HS-27A (cell line): ENCODE data around the gene SELP.

ENCODE experiments used
- DNase-seq: peaks from one replicate; pipeline ENCODE4 v3.0.0-alpha.2; 2012; ENCODE audit warnings: low read depth, missing footprints

SELP gene

DNA sequence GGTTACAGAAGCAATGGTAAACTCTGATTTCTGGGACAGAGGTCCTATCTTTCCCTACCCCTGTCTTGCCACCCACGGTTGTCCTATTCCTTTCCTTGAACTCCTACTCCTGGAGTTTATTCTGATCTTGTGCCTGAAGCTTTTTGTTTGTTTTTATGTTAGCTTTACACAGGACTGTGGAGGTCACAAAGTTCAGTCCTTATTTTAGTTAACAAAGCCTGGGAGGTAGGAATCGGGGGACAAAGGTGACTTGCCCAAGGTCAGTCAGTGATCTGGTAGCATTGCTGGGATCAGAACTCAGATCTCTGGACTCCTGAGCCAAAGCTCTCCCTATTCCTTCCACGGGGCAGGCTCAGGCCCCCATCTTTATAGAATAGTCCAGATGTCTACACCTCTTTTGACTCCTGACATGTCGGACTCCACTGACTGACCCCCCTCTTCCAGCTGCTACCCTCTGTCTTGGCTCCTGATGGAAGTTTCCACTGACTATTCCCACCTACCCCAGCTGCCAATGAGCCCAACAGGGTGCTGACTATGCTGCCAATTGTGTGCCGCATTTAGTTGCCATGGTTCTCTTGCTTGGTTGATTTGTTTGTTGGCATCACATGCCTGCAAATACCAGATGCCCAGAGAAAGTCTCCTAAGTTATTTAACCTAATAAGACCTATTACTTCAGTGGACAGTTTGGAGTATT lies 53.5 kb downstream of the SELP start:
- no peak for DNase-seq

DNA sequence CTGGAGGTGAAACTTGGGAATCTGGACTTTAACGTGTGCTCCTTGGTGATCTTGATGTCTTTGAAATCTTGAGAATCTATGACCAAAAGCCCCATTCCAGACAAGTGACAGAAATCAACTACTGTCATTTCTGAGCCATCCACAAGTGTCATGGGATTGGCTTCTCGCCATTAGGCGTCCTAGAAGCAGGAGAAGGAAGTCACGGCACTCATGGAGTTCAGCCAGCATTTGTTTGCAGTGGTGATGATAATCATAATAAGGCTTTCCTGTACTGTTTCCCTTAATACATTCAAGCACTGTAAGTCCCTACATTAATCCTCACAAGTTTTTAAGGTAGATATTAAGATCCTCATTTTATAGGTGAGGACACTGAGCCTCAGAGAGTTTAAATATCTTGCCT lies 55.6 kb downstream of the SELP start:
- no peak for DNase-seq

DNA sequence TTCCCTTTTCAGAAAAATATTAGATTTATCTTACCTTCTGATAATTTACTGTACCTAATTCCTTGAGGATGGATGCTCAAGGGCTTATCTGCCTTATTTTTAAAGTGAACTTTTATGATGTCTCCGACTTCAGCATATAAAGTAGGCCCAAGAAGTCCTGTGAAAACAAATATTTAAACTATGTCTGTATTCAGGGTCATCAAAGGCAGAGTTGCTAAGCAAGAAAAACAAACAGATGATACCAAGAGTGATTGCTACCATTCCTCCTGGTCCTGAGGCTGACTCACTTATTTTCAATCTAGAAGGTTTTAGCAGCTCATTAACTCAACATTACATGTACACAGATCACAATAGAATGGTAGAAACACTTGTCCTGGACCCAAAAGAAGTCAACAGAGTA lies 57.7 kb downstream of the SELP start:
- DNase-seq, result no peak

DNA sequence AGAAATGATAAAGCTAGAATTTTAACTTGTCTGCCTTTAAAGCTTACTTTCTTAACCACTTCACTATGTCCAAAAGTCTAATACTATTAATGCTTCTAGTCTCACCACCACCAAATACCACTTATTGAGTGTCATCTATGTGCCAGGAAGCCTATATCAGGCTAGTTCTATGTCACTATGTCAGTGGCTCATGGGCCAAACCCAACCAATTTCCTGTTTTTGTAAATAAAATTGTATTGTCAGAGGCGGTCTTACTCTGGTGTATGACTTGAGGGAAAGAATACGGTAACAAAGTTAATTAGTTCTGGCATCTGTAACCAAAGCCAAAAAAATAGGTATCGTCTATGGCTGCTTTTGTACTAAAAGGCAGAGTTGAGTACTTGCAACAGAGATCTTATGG lies 58.5 kb downstream of the SELP start:
- DNase-seq, result no peak

DNA sequence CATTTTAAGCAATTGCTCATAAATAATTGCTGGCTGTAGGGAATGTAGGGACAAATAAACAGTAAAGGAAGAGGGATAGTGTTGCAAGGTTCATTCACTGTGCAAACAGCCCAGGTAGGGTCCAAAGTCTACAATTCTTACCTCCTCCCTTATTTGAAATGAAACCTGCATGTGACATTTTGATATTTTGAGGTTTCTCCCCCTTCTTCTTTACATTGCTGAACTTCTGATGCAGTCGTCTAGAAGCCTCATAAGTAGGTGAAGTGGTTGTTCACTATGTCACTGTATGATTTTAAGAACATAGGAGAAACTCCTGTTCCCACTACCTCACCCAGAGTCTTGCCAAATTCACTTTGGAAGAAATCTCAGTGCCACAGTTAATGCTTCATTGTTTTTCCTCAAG lies 59.8 kb downstream of the SELP start:
- no peak for DNase-seq

GRCh38 chr1:169568497-169568896 lies 61.4 kb downstream of the SELP start:
- DNase-seq, result no peak

DNA sequence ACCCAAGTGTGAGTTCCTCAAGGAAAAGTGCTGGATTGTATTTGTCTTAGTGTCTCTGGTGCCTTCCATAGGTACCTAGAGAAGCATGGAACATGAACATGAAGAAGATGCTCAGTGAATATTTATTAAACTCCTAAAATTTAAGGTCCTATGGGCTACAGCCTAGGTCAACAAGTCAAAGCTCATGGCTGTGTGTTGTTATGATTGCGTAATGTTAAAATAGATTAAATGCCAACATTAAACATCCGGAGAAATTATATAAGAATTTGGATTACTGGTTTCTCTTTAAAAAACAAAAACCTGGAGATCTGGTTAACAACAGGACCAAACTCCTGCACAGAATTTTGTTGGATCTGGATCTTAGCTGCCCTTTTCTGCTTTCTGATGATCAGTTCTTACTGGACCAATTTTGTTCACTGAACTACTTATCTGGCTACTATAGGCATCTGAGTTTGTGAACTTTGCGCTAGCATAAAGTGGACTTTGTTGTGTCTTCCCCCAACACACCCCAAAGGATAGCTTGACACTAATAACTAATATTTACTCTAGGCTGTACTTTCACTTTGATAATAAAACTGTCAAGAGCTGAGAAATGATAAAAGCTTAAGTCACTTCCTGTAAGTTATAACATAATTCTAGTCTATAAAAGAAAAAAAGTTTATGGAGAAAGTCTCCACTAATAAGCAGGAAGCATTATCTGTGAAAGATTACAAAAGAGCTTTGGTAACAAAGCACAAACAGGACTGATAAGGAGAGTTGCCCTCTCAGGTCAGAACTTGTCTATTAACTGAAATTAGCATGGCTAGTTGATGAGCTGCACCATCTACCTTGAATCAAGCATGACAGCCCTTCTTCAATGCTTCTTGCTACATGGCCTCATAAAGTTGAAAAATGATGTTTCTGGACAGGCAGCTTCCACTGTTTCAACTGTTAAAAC lies 64.3 kb downstream of the SELP start:
- no peak for DNase-seq

GRCh38 chr1:169563650-169564049 lies 66.3 kb downstream of the SELP start:
- DNase-seq, result no peak

DNA sequence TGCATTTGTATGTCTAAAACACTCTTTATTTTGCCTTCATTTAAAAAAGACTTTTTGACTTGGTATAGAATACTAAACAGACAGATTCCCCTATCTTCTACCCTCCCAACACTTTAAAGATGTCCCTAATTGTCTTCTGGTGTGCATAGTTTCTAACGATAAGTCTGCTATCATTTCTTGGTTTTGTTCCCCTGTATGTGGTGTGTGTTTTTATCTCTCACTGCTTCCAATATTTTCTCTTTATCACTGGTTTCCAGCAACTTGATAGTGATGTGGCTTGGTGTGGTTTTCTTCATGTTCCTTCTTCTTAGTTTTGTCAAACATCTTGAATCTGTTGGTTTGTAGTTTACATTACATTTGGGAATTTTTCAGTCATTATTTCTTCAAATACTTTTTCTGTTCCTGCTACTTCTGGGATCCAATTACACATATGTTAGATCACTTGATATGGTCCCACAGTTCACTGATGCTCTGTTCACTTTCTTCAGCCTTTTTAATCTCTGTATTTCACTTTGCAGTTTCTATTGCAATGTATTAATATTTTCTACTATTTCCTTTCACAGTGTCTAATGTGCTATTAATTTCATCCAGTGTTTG lies 66.8 kb downstream of the SELP start:
- DNase-seq, result no peak

- DNase-seq, result no peak
Measured at GRCh38 chr1:169561692-169562091, 68.2 kb downstream of the SELP start.

GRCh38 chr1:169557131-169557530 lies 72.8 kb downstream of the SELP start:
- DNase-seq, result no peak

DNA sequence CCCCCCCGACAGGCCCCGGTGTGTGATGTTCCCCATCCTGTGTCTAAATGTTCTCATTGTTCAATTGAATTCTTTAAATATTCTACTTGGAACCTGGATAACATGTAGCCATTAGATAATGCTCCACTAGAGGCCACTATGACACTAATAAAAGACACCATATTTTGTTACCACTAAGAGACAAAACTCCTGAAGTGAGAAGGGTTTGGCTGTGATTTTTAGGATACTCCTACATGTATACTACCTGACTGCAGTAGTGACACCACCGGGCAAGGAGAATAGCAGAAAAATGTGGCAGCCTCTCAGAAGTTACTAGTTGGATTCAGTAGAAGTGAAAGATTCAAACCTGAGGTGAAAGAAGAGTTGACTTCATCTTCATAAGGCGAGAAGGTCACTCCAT lies 79.6 kb downstream of the SELP start:
- DNase-seq, result no peak

- DNase-seq, result no peak
Measured at GRCh38 chr1:169548282-169548681, 81.6 kb downstream of the SELP start.

GRCh38 chr1:169546087-169546995 lies 83.6 kb downstream of the SELP start:
- DNase-seq, result peak; percentile 45

DNA sequence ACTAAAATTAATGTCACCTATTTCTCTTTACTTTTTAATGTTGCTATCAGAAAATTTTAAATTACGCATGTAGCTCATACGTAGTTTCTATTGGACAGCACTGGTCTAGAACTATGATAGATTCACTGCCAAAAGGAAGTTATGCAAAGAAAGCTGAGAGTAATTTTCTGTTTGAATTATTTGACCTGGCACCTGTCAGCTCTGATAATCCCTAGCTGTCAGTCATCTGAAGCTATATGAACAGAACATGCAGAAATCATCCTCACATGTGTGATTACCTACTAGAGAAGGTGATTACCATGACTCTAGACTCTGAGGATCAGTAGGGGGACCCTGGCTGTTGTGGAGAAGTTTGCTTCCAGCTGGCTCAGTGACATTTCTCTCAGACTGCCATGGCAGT lies 84.5 kb downstream of the SELP start:
- no peak for DNase-seq

GRCh38 chr1:169538998-169539871 lies 90.7 kb downstream of the SELP start:
- peak; percentile 59 for DNase-seq
